GM12872 (cell line): Measurements from ENCODE around the gene IL17RD.

Experiments used
- TF ChIP-seq, protein P1 (sequence below): IDR thresholded peaks from 3 replicates; pipeline ENCODE4 v1.5.1; 2011; ENCODE audit warnings: low read depth, mild to moderate bottlenecking, low read length, moderate library complexity; ENCODE audit not compliant: insufficient read depth

The IL17RD gene

DNA sequence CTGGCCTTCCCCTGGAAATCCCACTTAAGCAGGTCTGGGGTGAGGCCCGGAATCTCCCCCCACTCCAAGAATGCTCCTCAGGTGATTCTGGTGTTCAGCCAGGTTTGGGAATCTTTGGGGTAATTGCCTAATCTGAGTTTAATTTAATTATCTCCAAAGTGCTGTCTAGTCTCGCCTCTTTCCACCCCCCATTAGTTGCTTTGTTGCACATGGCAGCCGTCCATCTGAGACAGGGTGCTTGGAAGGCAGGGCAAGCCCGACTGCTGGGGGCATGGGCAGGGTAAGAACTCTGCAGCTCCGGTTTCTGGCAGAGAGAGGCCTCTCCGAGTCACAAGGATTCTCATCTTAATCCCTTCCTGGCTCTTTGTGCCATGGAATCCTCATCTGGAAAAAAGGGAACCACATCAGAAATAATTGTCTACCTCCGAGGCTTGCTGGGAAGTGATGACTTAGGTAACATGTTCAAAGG lies 15.0 kb downstream of the IL17RD start:
- TF ChIP-seq, protein P1, sequence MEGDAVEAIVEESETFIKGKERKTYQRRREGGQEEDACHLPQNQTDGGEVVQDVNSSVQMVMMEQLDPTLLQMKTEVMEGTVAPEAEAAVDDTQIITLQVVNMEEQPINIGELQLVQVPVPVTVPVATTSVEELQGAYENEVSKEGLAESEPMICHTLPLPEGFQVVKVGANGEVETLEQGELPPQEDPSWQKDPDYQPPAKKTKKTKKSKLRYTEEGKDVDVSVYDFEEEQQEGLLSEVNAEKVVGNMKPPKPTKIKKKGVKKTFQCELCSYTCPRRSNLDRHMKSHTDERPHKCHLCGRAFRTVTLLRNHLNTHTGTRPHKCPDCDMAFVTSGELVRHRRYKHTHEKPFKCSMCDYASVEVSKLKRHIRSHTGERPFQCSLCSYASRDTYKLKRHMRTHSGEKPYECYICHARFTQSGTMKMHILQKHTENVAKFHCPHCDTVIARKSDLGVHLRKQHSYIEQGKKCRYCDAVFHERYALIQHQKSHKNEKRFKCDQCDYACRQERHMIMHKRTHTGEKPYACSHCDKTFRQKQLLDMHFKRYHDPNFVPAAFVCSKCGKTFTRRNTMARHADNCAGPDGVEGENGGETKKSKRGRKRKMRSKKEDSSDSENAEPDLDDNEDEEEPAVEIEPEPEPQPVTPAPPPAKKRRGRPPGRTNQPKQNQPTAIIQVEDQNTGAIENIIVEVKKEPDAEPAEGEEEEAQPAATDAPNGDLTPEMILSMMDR, result no peak

DNA sequence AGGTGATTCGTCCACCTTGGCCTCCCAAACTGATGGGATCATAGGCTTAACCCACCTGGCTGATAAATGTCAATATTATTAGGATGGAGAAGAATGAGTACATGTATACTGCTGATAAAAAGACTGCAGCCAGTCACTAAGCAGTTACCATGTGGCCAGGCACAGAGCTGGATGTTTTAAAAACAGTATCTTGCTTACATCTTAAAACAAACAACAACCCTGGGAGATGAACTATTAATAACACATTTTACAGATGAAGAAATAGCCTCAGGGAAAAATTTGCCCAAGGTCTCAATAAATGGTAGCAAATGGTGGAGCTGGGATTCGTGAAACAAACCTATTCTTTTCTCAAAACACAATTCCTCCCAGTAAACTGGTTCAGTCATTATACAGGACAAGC lies 18.1 kb downstream of the IL17RD start:
- TF ChIP-seq, protein P1, result no peak

DNA sequence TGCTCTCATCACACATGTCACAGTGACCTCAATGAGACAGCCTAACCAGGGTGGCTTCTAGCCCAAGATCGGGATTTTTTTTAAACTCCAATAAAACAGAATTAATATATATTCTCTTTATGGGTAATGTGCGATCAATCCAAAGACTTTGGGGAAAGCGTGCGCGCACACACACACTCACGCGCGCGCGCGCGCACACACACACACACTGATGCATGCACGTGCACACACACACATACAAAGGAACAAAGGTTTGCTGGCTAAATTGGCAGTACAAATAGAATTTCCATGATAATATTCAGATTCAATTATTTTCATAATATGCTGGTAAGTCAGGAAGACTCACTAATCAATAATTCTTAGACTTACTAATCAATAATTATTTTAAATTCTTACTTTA lies 19.3 kb downstream of the IL17RD start:
- TF ChIP-seq, protein P1, result no peak

DNA sequence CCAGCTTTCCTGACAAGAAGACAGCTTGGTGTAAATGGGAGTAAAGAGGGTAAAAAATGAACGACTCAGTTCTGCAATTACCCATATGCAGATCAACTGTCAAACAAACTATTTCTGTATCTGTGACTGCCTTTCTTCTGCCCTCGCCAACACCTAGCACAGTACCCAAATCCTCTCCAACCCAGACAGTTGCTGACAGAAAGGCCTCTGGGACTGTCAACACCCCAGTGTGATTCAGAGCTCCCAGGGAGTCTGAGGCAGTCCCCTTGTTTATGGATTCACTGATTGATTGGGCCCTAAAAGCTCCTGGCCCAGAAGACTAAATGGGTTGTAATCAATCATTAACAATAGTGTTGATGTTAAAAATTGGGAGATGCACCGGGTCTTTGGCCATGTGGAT lies 20.2 kb downstream of the IL17RD start:
- TF ChIP-seq, protein P1, result no peak

DNA sequence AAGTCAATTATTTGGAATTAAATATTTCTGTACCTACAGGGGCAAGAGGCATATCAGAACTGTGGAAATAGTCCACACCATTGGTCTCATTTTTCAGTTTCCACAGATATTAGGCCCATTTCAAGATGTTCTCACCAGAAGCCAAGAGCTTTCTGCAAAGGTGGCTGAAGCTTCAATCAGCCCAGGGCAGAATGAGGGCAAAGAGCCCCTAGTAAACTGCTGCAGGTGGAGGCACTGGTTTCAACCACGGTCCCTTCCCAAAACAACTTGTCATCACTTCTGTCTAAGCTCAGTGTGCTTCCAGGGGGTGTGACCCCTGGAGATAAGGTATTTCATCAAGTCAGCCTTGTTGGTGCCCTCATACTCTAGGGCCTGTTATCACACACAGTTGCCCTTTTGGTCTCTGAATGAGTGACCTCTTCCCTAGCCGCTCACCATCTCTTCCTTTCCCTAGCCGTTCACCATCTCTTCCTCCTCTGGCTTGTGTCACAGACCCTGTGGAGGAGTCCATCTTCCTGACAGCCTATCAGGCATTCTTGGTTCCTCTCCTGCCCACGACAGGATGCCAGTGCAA lies 21.2 kb downstream of the IL17RD start:
- TF ChIP-seq, protein P1, result no peak

DNA sequence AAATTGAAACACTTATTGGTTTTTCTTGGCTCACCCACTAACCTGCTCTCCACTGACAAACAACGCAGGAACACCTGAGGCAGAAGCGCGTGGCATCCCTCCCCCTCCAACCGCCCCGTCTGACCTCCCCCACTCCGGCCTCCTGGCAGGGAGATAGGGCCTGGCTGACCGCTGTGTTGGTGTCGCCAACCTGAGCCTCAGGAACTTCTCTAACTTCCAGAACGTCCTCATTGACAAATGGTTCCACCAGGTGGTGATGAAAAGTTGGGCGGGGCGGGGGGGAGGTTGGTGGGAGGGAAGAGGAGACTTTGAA lies 22.8 kb downstream of the IL17RD start:
- TF ChIP-seq, protein P1, result no peak

DNA sequence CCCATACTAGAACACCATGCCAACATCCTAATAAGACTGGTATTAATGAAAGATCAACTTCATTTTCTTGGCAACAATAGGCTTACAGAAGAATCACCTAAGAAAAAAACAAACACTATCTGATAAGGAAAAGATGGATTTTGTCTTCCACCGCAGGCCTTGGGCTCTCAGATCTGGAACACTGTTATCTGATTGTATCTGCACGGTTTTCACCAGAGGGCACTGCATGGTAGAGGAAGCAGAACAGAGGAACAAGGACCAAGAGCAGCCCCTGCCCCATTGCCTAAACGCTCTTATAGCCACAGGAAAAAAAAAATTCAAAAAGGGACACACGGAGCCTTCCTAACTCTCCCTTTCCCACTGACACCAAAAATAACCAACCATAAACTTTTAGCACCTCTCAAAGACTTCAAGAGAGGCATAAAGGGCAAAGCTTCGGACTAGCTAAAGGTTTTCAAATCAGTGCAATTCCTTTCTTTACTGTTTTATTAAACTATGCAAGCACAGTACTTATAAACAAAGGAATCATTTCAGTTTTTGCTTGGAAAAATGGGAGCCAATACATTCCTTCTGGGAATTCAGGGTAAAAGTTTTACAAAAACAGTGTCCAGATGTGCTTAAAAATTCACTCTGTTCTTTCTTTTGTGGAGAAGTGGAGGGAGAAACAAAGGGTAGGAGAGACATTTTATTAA lies 23.3 kb downstream of the IL17RD start:
- TF ChIP-seq, protein P1, result no peak
